Ectodermal cell (in vitro differentiated cells): Measurements from ENCODE around the gene NEK2.

ENCODE experiments used
- H3K27ac ChIP-seq: 2 replicates; pipeline ENCODE4 v1.7.0; 2013; ENCODE audit warnings: mild to moderate bottlenecking, low read depth, low read length; ENCODE audit not compliant: insufficient read depth, poor library complexity, severe bottlenecking
- H3K27me3 ChIP-seq: 2 replicates; pipeline ENCODE4 v1.7.0; 2013; ENCODE audit warnings: mild to moderate bottlenecking, low read length; ENCODE audit not compliant: insufficient read depth, control insufficient read depth, poor library complexity, severe bottlenecking
- H3K36me3 ChIP-seq: one replicate; pipeline ENCODE4 v1.7.0; 2013; ENCODE audit warnings: low read length; ENCODE audit not compliant: control insufficient read depth, insufficient read depth
- H3K4me1 ChIP-seq: one replicate; pipeline ENCODE4 v1.7.0; 2013; ENCODE audit warnings: low read length; ENCODE audit not compliant: control insufficient read depth, insufficient read depth
- H3K4me3 ChIP-seq: 2 replicates; pipeline ENCODE4 v1.7.0; 2013; ENCODE audit warnings: low read depth, low read length, control low read depth; ENCODE audit not compliant: insufficient read depth
- H3K9me3 ChIP-seq: 2 replicates; pipeline ENCODE4 v1.7.0; 2013; ENCODE audit warnings: mild to moderate bottlenecking, low read length, moderate library complexity; ENCODE audit not compliant: control insufficient read depth
- WGBS, 2 experiments: methylation state at CpG; one replicate each; pipeline ENCODE4 v1.1.7; 2013; ENCODE audit warnings: missing lambda C conversion rate in 2 of 2; 5-methylcytosine and 5-hydroxymethylcytosine counted together

Gene NEK2

GRCh38 chr1:211612786-211613107, 62.7 kb downstream of the NEK2 start:
- Histone ChIP-seq H3K4me3 (no peak overlapping the region), H3K4me1 (no peaks in the 10 kb centered on the region), H3K27ac (no peak overlapping the region), H3K9me3 (no peaks in the 10 kb centered on the region), H3K27me3 (no peaks in the 10 kb centered on the region), H3K36me3 (no peaks in the 10 kb centered on the region)
- WGBS, 2 experiments, result 93 to 94% methylated on average over 6 of the region's 6 CpGs
